ENCODE results near the gene IRS1.

Gene IRS1

DNA sequence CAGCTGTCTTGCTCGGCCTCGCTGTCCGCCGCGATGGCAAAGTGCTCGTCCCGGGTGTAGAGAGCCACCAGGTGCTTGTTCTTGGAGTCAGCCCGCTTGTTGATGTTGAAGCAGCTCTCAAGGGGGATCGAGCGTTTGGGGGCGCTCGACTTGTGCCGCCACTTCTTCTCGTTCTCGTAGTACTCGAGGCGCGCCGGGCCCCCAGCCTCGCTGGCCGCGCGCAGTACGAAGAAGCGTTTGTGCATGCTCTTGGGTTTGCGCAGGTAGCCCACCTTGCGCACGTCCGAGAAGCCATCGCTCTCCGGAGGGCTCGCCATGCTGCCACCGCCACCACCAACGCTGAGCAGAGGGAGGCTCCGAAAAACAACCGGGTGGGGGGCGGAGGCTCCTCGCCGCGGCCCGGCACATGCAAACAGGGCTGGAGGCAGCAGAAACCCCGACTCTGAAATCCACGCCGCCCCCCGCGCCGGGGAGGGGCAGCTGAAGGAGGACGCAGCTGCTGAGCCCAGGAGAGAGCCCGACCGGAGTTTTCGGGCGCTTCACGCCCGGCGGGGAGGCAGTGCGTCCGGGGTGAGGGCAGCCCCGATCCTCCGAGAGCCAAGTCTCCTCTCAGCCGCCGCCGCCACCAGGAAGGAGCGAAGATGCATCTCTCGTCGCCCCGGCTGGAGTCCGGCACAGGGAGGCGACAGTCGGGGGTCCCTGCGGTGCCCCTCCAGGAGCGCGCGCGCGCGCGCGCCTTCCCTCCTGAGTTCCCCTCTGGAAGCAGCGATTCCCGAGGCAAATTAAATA is 1.0 kb downstream of the IRS1 start:
- Mint-ChIP-seq H3K4me1 (ENCODE audit: low read depth) (peaks cover 53% of the 10 kb centered on the region), H3K36me3 (ENCODE audit: low read depth) (peaks cover 5% of the 10 kb centered on the region), H3K27me3 (peaks cover 7% of the 10 kb centered on the region), H3K4me3 (peak overlapping the region; percentile 84), H3K27ac (peak overlapping the region; percentile 61), H3K9me3 (no peaks in the 10 kb centered on the region)

DNA sequence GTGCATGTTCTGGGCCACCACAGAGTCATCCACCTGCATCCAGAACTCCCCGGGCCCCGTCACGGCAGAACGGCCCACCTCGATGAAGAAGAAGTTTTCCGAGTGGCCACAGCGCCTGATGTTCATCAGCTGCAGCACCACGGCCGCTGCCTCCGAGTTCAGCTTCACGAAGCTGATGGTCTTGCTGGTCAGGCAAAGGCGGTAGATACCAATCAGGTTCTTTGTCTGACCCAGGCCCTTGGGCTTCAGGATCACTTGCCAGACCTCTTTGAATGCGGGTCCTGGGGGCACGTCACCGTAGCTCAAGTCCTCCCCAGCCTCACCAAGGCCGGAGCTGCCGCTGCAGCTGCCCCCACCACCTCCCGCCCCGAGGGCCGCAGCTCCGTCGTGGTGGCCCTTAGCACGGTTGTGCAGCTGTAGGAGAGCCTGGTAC is 1.6 kb downstream of the IRS1 start:
- H3K4me1 Mint-ChIP-seq (ENCODE audit: low read depth) = peaks cover 59% of the 10 kb centered on the region
- no peaks in the 10 kb centered on the region for H3K9me3 Mint-ChIP-seq
- peak overlapping the region; percentile 84 for H3K4me3 Mint-ChIP-seq
- H3K27me3 Mint-ChIP-seq = peaks cover 6% of the 10 kb centered on the region
- peaks cover 5% of the 10 kb centered on the region for H3K36me3 Mint-ChIP-seq (ENCODE audit: low read depth)
- no peak overlapping the region for H3K27ac Mint-ChIP-seq

DNA sequence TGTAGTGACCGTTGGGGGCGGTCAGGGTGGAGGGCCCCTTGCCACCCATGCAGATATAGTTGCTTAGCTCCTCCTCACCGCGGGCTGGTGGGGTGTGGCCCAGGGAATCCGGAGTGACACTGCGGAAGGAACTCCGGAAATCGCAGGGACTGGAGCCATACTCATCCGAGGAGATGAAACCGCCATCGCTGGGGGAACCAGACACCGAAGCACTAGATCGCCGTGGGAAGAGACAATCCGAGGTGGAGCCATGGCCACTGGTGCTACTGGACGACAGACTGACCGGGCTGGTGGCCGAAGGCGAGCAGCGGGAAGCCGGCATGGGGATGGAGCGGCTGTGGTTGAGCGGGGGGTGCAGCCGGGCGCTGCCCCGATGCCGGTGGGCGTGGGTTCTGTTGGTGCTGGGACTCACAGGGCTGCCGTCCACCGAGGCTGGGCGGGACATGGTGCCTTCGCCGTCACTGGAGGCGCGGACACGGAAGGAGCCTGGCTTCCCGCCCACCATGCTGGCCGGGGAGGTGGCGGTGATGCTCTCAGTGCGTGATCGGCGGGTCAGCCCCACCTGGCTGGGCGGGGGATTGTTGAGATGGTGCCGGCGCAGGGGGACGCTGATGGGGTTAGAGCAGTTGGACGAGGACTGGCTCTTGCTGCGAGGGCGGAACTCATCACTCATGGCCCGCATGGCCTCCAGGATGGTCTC is 2.2 kb downstream of the IRS1 start:
- Mint-ChIP-seq H3K9me3 (no peaks in the 10 kb centered on the region), H3K27me3 (peaks cover under 1% of the 10 kb centered on the region), H3K4me3 (peak overlapping the region; percentile 8), H3K36me3 (ENCODE audit: low read depth) (peaks cover 5% of the 10 kb centered on the region), H3K4me1 (ENCODE audit: low read depth) (peaks cover 61% of the 10 kb centered on the region), H3K27ac (no peak overlapping the region)

DNA sequence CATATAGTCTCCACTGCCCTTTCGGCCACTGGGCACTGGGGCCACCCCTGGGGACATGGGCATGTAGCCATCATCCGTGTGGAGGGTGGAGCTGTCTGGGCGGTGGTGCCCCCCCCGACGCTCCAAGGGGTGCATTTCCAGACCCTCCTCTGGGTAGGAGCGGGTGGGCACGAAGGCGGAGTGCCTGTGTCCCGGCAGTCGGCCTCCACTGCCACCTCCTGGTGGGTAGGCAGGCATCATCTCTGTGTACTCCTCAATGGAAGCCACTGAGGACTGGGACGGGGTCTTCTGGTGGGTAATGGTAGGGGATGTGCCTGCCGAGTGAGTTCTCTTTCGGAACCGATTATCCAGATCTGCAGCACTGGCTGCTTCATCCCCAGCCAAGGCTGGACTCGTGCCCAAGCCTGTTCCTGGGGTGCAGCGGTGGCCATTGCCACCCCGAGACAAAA is 2.8 kb downstream of the IRS1 start:
- Mint-ChIP-seq H3K27me3 (no peaks in the 10 kb centered on the region), H3K27ac (no peak overlapping the region), H3K4me1 (ENCODE audit: low read depth) (peaks cover 63% of the 10 kb centered on the region), H3K36me3 (ENCODE audit: low read depth) (peaks cover 5% of the 10 kb centered on the region), H3K4me3 (peak overlapping the region; percentile 5), H3K9me3 (no peaks in the 10 kb centered on the region)

DNA sequence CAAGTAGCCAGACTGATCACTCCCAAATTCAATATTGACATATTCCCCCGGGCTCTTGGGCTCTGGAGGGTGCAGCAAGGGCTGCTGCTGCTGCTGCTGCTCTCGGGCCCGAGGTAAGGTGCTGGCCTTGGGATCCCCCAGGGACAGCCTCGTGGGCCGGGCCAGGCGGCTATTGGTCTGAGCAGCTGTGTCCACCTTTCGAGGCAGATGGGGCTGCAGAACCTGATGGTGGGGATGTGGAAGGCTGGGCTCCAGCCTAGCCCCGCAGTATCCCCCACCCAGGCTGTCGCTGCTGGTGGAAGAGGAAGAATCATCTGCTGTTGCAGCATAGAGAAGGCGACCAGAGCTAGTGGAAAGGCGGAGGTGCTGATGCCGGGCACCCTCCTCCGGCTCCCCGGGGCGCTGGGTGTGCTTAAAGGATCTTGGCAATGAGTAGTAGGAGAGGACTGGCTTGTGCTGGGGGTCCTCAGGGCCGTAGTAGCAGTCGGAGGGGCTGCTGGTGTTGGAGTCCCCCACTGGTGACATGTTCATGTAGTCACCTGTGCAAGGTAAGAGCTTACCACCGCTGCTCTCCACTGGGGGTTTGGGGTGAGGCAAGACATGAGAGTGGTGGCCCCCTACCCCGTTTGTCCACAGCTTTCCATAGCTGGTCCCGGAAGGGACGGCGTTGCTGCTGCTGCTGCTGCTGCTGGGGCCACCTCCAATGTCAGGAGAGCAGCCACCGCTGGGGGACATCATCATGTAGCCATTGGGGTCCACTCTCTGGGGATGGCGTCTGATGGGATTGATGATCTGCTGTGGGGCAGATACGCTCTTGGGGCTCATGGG is 3.4 kb downstream of the IRS1 start:
- peaks cover 5% of the 10 kb centered on the region for H3K36me3 Mint-ChIP-seq (ENCODE audit: low read depth)
- peaks cover 61% of the 10 kb centered on the region for H3K4me1 Mint-ChIP-seq (ENCODE audit: low read depth)
- no peak overlapping the region for H3K4me3 Mint-ChIP-seq

DNA sequence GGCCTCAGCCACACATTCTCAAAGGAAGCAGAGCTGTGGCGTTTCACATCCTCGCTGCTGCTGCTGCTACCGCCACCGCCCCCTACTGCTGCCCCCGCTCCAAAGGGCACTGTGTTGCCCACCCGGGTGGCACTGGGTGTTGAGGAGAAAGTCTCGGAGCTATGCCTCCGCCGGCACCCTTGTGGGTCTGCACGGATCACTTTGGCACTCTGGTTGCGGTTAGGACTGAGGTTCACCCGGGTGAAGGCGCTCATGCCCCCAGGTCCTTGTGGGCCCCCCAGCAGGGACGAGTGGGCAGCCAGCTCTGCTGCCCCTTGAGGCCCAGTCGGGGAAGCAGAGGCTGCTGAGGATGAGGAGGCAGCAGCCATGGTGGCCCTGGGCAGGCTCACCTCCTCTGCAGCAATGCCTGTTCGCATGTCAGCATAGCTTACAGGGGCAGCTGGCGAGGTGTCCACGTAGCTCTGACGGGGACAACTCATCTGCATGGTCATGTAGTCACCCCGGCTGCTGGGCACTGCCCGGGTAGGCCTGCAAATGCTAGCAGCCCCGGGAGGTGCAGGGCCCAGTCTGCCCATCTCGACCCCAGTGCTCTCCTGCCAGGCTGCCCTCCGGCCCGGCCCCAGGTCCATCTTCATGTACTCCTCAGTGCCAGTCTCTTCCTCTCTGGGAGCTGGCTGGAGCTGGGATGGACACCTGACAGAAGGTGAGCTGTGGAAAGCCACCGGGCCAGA is 4.2 kb downstream of the IRS1 start:
- H3K4me3 Mint-ChIP-seq = no peak overlapping the region
- no peaks in the 10 kb centered on the region for H3K9me3 Mint-ChIP-seq
- no peaks in the 10 kb centered on the region for H3K27me3 Mint-ChIP-seq
- H3K36me3 Mint-ChIP-seq (ENCODE audit: low read depth) = peaks cover 5% of the 10 kb centered on the region
- H3K4me1 Mint-ChIP-seq (ENCODE audit: low read depth) = peaks cover 61% of the 10 kb centered on the region
- H3K27ac Mint-ChIP-seq = no peak overlapping the region

More for the DNA sequence above, 3.4 kb downstream of the IRS1 start:
- H3K9me3 Mint-ChIP-seq = no peaks in the 10 kb centered on the region
- H3K27ac Mint-ChIP-seq = no peak overlapping the region
- H3K27me3 Mint-ChIP-seq = no peaks in the 10 kb centered on the region

GRCh38 chr2:226794751-226795171 is 4.9 kb downstream of the IRS1 start:
- H3K9me3 Mint-ChIP-seq = no peaks in the 10 kb centered on the region
- no peak overlapping the region for H3K27ac Mint-ChIP-seq
- H3K4me3 Mint-ChIP-seq = peak overlapping the region; percentile 63
- no peaks in the 10 kb centered on the region for H3K27me3 Mint-ChIP-seq
- H3K36me3 Mint-ChIP-seq (ENCODE audit: low read depth) = peaks cover 5% of the 10 kb centered on the region
- peaks cover 64% of the 10 kb centered on the region for H3K4me1 Mint-ChIP-seq (ENCODE audit: low read depth)

DNA sequence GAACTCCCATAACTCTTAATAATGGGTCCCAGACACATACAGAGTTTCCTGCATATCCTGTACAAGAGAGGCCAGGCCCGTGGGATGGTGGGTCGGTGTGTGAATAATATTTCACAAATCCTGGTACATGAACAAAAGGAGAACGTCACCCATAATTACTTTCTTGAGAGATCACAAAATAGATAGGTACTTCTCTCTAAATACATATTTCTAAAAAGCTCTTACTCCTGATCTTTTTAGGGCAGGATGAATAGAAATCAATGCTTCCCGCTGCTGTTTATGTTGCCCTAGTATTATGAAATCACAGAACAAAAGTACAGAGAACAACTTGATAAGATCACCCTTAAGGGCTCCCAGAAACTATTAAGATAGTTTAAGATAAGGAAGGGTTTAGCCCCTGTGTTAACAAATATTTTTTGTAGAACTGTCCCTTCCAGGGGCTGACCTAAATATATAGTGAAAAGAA is 5.4 kb downstream of the IRS1 start:
- H3K4me1 Mint-ChIP-seq (ENCODE audit: low read depth) = peaks cover 69% of the 10 kb centered on the region
- H3K27ac Mint-ChIP-seq = no peak overlapping the region
- peaks cover 5% of the 10 kb centered on the region for H3K36me3 Mint-ChIP-seq (ENCODE audit: low read depth)
- H3K27me3 Mint-ChIP-seq = no peaks in the 10 kb centered on the region
- no peaks in the 10 kb centered on the region for H3K9me3 Mint-ChIP-seq
- H3K4me3 Mint-ChIP-seq = peak overlapping the region; percentile 63

DNA sequence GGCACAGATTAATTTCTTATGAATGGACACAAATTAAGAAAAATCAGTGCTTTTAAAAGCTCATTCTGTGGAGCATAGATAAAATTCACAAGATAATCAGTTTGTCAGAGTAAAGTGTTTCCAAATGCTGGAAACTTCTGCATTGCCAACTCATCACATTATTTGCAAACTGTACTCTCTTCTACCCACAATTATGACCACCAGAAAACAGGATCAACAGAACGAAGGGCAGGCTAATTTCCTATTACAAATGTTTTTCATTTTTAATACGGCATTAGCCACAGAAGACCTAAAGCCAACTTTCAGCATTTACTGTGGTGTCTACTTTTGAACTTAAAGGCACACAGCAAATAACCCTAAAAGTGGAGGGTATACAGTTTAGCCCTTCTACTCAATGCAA is 6.0 kb downstream of the IRS1 start:
- H3K9me3 Mint-ChIP-seq = no peaks in the 10 kb centered on the region
- H3K36me3 Mint-ChIP-seq (ENCODE audit: low read depth) = peaks cover 5% of the 10 kb centered on the region
- H3K27me3 Mint-ChIP-seq = no peaks in the 10 kb centered on the region
- peaks cover 75% of the 10 kb centered on the region for H3K4me1 Mint-ChIP-seq (ENCODE audit: low read depth)
- H3K27ac Mint-ChIP-seq = no peak overlapping the region
- peak overlapping the region; percentile 63 for H3K4me3 Mint-ChIP-seq

DNA sequence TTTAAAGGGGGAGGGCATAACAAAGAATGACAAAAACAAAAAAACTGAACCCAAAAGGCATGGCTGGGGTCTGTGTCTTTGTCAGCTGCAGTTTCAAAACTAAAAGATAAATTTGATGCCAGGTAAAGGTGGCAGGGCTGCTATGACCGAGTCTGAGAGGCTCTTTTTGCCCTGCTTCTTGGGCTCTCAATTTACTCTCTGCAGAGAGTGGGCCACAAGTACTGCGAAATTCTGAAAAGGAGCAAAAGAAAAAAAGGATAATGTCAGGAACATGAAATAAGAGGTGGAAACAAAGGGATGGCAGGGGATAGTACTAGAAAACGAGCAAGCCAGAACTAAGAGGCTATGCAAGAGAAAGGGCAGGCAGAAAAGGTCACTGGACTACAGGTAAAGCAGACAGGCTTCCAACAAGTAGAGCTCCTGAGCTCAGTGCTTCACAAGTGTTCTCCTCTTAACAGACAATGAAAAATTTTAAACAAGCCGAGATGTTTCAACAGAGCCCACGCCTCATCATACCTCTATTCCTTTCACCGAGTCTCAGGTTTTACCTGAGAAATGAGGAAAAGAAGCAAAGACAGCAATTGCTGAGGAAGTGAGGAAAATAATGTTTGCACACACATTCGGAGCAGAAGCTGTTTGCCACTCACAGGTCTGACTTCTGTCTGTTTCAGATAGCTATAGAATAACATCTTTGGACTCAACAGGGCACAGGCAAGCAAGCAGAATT is 7.3 kb downstream of the IRS1 start:
- Mint-ChIP-seq H3K9me3 (no peaks in the 10 kb centered on the region), H3K27me3 (no peaks in the 10 kb centered on the region), H3K4me3 (peak overlapping the region; percentile 81), H3K4me1 (ENCODE audit: low read depth) (peaks cover 82% of the 10 kb centered on the region), H3K27ac (peak overlapping the region; percentile 89), H3K36me3 (ENCODE audit: low read depth) (peaks cover 5% of the 10 kb centered on the region)

DNA sequence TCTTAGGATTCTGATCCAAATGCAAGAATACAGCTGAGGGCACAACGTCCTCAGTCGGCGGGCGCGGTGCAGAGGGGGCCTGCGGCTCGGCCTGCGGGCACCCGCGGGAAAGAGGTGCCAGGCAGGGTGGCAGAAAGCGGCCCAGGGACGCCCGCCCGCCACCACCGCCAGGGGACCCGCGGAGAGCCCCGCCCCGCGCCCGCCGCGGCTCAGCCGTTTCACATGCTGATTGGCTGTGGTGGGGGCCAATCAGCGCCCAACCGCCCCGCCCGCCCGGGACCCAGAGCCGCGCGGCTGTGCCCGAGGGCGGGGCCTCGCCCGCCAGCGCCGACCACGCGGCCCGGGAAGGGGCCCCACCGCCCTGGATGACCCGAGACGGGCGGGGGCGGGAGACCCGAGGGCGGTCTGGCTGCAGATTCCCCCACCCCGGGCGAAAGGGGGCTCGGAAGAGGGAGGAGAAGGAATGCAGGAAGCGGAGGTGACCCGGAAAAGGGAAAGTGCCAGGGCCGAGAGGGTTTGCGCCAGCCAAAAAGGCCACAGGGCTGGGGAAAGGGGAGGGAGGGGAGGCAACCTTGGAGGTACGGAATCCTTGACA is 8.0 kb downstream of the IRS1 start:
- Mint-ChIP-seq H3K36me3 (ENCODE audit: low read depth) (peaks cover 5% of the 10 kb centered on the region), H3K4me3 (peak overlapping the region; percentile 88), H3K27ac (peak overlapping the region; percentile 98), H3K27me3 (no peaks in the 10 kb centered on the region), H3K9me3 (no peaks in the 10 kb centered on the region), H3K4me1 (ENCODE audit: low read depth) (peaks cover 83% of the 10 kb centered on the region)

DNA sequence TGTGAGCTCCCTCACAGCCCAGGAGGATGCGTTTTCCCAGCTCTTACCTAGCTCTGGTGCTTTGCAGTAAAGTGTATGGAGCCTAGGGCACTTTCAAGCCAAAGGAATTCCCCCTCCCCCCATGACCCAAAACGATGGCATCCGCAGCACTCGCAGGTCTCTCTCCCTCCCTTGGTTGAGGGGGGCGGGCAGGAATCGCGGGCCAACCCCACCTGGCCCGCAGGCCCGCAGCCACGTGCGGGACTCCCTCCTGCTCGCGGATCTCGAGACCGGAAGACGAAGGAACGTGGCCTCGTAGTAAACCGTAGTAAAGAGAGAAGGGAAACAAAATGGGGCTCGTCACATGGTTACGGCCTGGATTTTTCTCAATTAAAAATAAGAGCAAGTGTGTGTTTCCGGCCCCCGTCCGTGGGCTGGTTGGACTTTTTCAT is 8.5 kb downstream of the IRS1 start:
- Mint-ChIP-seq H3K9me3 (no peaks in the 10 kb centered on the region), H3K4me3 (peak overlapping the region; percentile 88), H3K36me3 (ENCODE audit: low read depth) (peaks cover 6% of the 10 kb centered on the region), H3K27me3 (no peaks in the 10 kb centered on the region), H3K4me1 (ENCODE audit: low read depth) (peaks cover 78% of the 10 kb centered on the region), H3K27ac (peak overlapping the region; percentile 98)

DNA sequence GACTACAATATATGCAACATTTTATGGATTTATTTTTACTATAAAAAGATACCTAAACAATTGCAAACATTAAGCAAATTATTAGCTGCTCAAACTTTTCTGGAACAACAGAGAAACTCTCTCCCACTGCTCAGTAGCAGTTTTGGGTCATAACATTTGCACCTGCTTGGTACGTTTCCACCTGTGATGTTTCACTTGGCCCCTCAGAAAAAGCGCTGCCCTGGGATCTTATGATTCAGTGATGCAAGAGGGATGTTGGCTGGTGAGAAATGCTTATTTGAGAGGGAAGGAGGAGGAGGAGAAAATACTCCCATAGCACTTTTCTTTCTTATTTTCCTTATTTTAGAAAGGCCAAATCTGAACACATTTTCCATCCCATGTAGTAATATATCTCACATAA is 9.2 kb downstream of the IRS1 start:
- Mint-ChIP-seq H3K9me3 (no peaks in the 10 kb centered on the region), H3K4me3 (peak overlapping the region; percentile 88), H3K27ac (peak overlapping the region; percentile 98), H3K4me1 (ENCODE audit: low read depth) (peaks cover 76% of the 10 kb centered on the region), H3K27me3 (no peaks in the 10 kb centered on the region), H3K36me3 (ENCODE audit: low read depth) (peaks cover 9% of the 10 kb centered on the region)

All from stimulated activated naive CD8-positive, alpha-beta T cell treated with anti-CD3 and anti-CD28 coated beads, Interleukin-15, Interleukin-2, amounts not matched to agents 100 ng/mL and 50 ng/mL, for 24 hours (primary cell).